Progenitor cell of endocrine pancreas (in vitro differentiated cells): ENCODE data around the gene ZNF469. TPM values are rescaled to one million over a fixed set of nuclear protein-coding genes. Genes with fewer than 3 reads are reported as not detected.

ENCODE experiments used
- DNase-seq: peaks from one replicate; pipeline ENCODE4 v3.0.0; 2021; ENCODE audit warnings: low spot score; ENCODE audit not compliant: unreplicated experiment
- H3K27ac Mint-ChIP-seq: 2 replicates; pipeline ENCODE4 v1.8.0; 2021; ENCODE audit warnings: mild to moderate bottlenecking, moderate library complexity, mixed read lengths
- H3K27me3 Mint-ChIP-seq: 2 replicates; pipeline ENCODE4 v1.8.0; 2021; ENCODE audit warnings: mixed read lengths
- H3K36me3 Mint-ChIP-seq: 2 replicates; pipeline ENCODE4 v1.8.0; 2022; ENCODE audit warnings: mixed read lengths; ENCODE audit not compliant: insufficient read depth
- H3K4me1 Mint-ChIP-seq: 2 replicates; pipeline ENCODE4 v1.8.0; 2021; ENCODE audit warnings: low read depth, mixed read lengths
- H3K4me3 Mint-ChIP-seq: 2 replicates; pipeline ENCODE4 v1.8.0; 2021; ENCODE audit warnings: low read depth, mild to moderate bottlenecking, moderate library complexity, mixed read lengths
- H3K9me3 Mint-ChIP-seq: 2 replicates; pipeline ENCODE4 v1.8.0; 2021; ENCODE audit warnings: low read depth, mixed read lengths
- CTCF ChIP-seq: fragments of 200-600 bp; sonication (generic); IDR thresholded peaks from one replicate; pipeline ENCODE4 v1.5.0; 2021; ENCODE audit warnings: antibody characterized with exemption, mild to moderate bottlenecking; ENCODE audit not compliant: unreplicated experiment
- total RNA-seq: library from RNA; stranded (reverse); gene quantifications from 2 replicates; pipeline ENCODE4 v1.2.1, GENCODE V29; 2021

Gene ZNF469
- total RNA-seq, 1 donor from 2014 or later: 0.05 TPM

GRCh38 chr16:88351491-88352101, 31.2 kb upstream of the ZNF469 start:
- no peaks in the 10 kb centered on the region for H3K27me3 Mint-ChIP-seq
- DNase-seq: no peak
- H3K27ac Mint-ChIP-seq: no peak overlapping the region
- no peak for TF ChIP-seq CTCF
- H3K9me3 Mint-ChIP-seq: no peaks in the 10 kb centered on the region
- H3K4me1 Mint-ChIP-seq: no peaks in the 10 kb centered on the region
- H3K4me3 Mint-ChIP-seq: no peak overlapping the region
- no peaks in the 10 kb centered on the region for H3K36me3 Mint-ChIP-seq

DNA sequence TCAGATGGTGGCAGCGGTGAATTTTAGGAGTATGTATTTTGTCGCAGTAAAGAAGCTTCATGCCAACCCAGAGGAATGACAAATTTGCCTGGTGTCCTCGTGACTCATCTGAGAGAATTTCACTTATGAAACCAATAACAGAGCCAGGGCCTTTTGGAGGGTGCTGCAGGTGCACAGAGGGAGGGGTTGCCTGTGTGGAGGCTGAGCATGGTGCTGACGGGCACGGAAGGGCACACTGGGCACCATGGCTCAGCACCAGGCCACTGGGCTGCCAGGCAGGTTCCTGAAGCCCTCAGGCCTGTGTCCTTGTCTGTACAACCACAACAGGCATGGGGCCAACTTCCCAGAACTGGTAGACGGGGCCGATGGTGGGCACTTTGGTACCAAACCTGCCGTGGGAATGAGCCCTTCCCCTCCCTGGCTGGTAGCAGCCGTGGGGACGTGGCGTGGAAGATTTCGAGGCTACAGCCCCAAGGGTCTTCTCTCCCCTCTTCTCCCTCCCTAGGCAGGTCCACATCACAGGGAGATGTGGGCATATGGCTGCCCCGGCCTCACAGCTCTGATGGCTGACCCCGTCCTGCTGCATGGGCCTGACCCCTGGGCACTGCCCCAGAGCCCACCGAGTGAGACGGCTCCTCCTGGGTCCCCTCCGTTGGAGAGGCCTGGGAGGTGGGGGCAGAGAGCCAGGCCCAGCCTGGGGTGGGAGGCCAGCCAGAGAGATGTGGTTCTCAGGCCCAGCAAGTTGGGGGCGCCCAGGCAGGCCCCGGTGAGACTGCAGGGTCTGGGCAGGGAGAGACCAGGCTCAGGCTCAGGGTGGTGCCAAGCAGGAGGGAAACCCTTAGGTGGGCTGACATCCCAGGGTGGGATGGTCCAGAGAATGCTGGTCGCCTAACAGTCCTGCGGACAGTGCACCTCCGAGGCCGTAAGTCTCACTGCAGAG, 30.2 kb upstream of the ZNF469 start:
- no peak overlapping the region for H3K4me3 Mint-ChIP-seq
- DNase-seq: no peak
- H3K27ac Mint-ChIP-seq: no peak overlapping the region
- H3K27me3 Mint-ChIP-seq: no peaks in the 10 kb centered on the region
- no peaks in the 10 kb centered on the region for H3K9me3 Mint-ChIP-seq
- no peaks in the 10 kb centered on the region for H3K4me1 Mint-ChIP-seq
- TF ChIP-seq CTCF: no peak
- H3K36me3 Mint-ChIP-seq: no peaks in the 10 kb centered on the region

- Mint-ChIP-seq H3K27ac (no peak overlapping the region), H3K36me3 (no peaks in the 10 kb centered on the region), H3K4me1 (no peaks in the 10 kb centered on the region), H3K9me3 (no peaks in the 10 kb centered on the region), H3K4me3 (no peak overlapping the region), H3K27me3 (no peaks in the 10 kb centered on the region)
- TF ChIP-seq CTCF: no peak
- no peak for DNase-seq
These were observed 29.5 kb upstream of the ZNF469 start for GRCh38 chr16:88353232-88353631.

GRCh38 chr16:88353691-88354090, 29.1 kb upstream of the ZNF469 start:
- Mint-ChIP-seq H3K9me3 (no peaks in the 10 kb centered on the region), H3K27me3 (no peaks in the 10 kb centered on the region), H3K4me3 (no peak overlapping the region), H3K4me1 (no peaks in the 10 kb centered on the region), H3K27ac (no peak overlapping the region), H3K36me3 (no peaks in the 10 kb centered on the region)
- DNase-seq: no peak
- TF ChIP-seq CTCF: no peak

DNA sequence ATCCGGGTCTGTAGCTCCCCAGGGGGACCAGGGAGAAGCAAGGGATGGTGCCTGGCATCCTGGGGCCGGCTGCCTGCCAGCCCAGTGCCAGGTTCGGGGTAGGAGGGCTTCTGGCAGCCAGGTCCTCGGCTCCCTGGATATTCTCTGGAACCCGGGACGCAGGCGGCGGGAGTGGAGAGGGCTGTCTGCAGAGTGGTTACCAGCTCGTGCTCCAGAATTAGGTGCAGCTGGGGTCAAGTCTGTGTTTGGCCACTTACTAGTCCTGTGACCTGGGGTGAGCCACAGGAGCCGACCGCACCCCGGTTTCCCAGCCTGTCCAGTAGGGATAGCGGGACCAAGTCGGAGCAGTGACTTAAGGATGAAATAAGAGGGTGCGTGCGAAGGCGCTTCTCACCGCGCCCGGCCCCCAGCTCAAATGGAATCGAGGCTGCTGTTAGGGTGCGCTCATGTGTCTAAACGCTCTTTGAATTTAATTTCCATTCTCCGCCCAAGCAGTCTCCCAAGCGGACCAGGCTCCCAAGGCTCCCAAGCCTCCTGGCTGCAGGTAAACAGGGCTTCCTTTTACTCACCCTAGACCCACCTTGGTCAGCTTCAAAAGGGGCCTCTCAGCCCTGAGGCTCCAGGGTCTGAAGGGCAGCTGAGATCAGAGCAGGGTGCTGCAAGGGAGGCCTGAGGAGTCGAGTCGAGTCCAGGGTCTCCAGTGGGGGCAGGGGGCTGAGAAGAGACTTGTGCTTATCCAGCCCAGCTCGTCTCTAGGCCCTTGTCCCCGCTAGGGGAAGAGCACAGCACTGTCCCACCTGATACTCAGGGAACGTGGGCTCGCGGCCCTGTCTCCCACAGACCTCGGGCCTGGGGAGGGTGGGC, 28.3 kb upstream of the ZNF469 start:
- H3K4me1 Mint-ChIP-seq: no peaks in the 10 kb centered on the region
- no peak for TF ChIP-seq CTCF
- no peaks in the 10 kb centered on the region for H3K9me3 Mint-ChIP-seq
- no peak for DNase-seq
- H3K36me3 Mint-ChIP-seq: no peaks in the 10 kb centered on the region
- no peak overlapping the region for H3K27ac Mint-ChIP-seq
- H3K27me3 Mint-ChIP-seq: peaks cover 3% of the 10 kb centered on the region
- no peak overlapping the region for H3K4me3 Mint-ChIP-seq
